Tibial artery (tissue), 4 donors: ENCODE measurements around the gene METTL21C.

Experiments used
- DNase-seq, 2 donors: peaks; one replicate each; pipeline ENCODE4 v3.0.0-alpha.2; 2019
- H3K27ac ChIP-seq, 2 donors: fragments of 200-600 bp; sonication (generic) in 1 of 2; 1 replicate in 1 of 2; 2 replicates in 1 of 2; pipeline ENCODE4 v1.5.1; 2018 to 2019; ENCODE audit warnings: mild to moderate bottlenecking in 1 of 2
- H3K27me3 ChIP-seq, 2 donors: fragments of 200-600 bp; sonication (generic) in 1 of 2; one replicate each; pipeline versions ENCODE4 v1.5.1 to v1.6.0; 2016 to 2019
- H3K36me3 ChIP-seq, 3 donors: fragments of 200-600 bp; sonication (generic) in 2 of 3; one replicate each; pipeline ENCODE4 v1.5.1; 2016 to 2019; ENCODE audit warnings: mild to moderate bottlenecking in 2 of 3
- H3K4me1 ChIP-seq, 4 donors: fragments of 200-600 bp; sonication (generic) in 2 of 4; 1 replicate in 3 of 4; 2 replicates in 1 of 4; pipeline ENCODE4 v1.5.1; 2016 to 2019
- H3K4me3 ChIP-seq, 2 donors: fragments of 200-600 bp; sonication (generic) in 1 of 2; 1 replicate in 1 of 2; 2 replicates in 1 of 2; pipeline ENCODE4 v1.5.1; 2018 to 2019; ENCODE audit warnings: mild to moderate bottlenecking in 2 of 2
- H3K9me3 ChIP-seq, 3 donors: fragments of 200-600 bp; sonication (generic) in 1 of 3; one replicate each; pipeline ENCODE4 v1.5.1; 2016 to 2019
- intact Hi-C: fragments of 100-400 bp; cut with DNase I; formaldehyde crosslinking; loops from one replicate; pipeline ENCODE4 v1.15.0; 2023; ENCODE audit warnings: low total_unique reads
- TF ChIP-seq, protein P1 (sequence below), 2 experiments: fragments of 200-600 bp in 1 of 2; fragments of 450-650 bp in 1 of 2; IDR thresholded peaks; one replicate each; pipeline ENCODE4 v1.5.1; 2017 to 2019; ENCODE audit warnings: antibody characterized with exemption in 2 of 2, mild to moderate bottlenecking in 1 of 2, moderate library complexity in 1 of 2

Gene METTL21C

DNA sequence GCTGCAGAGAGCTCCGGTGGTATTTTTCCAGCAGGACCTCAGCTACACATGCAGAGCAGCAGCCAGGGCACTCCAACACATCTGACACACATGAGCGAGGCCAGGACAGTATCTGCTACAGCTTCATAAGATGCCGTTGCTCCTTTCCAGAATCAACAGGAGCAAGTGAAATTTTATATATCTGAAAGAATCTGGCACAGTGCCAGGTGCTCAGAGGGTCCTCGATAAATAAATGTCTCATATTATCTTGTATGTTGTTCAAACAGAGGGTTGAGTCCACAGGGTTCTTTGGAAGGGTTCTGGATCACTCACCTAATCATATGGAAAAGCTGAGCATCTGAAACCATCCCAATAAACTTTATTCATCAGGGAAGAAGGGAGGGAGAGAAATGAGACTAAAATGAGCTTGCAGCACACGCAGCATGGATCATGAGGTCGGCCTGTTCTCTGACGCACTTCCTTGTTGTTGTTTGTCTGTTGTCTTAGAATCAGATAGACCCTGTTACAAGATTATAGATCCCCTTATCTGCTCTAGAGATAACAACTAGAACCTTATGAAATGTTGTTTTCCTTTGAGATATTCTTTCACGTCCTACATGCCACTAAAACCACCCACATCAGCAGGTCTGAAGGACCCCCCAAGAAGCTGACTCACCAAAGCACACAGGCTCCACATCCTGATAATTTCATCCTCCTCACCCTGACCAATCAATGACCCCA, 3.2 kb upstream of the METTL21C start:
- Histone ChIP-seq H3K4me3 (no peak overlapping the region), H3K9me3 (peaks cover 0 to 3% (median 0%) of the 10 kb centered on the region in 3 donors), H3K36me3 (no peaks in the 10 kb centered on the region), H3K27me3 (peaks cover 0 to 4% of the 10 kb centered on the region in 2 donors), H3K27ac (no peak overlapping the region), H3K4me1 (peaks cover 0 to 14% (median 0%) of the 10 kb centered on the region in 4 donors)
- intact Hi-C loops, result no loop called here
- TF ChIP-seq, protein P1, sequence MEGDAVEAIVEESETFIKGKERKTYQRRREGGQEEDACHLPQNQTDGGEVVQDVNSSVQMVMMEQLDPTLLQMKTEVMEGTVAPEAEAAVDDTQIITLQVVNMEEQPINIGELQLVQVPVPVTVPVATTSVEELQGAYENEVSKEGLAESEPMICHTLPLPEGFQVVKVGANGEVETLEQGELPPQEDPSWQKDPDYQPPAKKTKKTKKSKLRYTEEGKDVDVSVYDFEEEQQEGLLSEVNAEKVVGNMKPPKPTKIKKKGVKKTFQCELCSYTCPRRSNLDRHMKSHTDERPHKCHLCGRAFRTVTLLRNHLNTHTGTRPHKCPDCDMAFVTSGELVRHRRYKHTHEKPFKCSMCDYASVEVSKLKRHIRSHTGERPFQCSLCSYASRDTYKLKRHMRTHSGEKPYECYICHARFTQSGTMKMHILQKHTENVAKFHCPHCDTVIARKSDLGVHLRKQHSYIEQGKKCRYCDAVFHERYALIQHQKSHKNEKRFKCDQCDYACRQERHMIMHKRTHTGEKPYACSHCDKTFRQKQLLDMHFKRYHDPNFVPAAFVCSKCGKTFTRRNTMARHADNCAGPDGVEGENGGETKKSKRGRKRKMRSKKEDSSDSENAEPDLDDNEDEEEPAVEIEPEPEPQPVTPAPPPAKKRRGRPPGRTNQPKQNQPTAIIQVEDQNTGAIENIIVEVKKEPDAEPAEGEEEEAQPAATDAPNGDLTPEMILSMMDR (IDR thresholded peaks at IDR 0.05), result no peak
- no peak for DNase-seq

DNA sequence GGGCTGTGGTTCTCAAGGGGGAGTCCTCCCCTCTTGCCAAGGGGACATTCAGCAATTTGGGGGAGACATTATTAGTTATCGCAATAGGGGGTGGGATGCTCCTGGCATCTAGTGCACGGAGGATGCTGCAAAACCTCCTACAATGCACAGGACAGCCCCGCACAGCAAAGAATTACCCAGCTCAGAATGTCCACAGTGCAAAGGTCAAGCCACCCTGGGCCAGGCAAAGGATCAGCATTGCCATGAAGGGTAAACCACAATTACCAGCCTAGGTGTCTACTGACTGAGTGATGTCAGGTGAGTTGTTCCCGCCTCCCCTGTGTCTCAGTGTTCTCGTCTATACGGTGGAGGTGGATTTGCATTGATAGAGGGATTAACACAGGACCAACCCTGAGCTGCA, 2.4 kb upstream of the METTL21C start:
- peaks cover 0 to 14% (median 0%) of the 10 kb centered on the region in 4 donors for H3K4me1 ChIP-seq
- no peak overlapping the region for H3K4me3 ChIP-seq
- TF ChIP-seq, protein P1 (IDR thresholded peaks at IDR 0.05), result no peak
- H3K27ac ChIP-seq, result no peak overlapping the region
- intact Hi-C loops, result no loop called here
- no peaks in the 10 kb centered on the region for H3K36me3 ChIP-seq
- DNase-seq, result no peak
- H3K9me3 ChIP-seq, result peaks cover 0 to 3% (median 0%) of the 10 kb centered on the region in 3 donors
- H3K27me3 ChIP-seq, result peaks cover 0 to 11% of the 10 kb centered on the region in 2 donors

DNA sequence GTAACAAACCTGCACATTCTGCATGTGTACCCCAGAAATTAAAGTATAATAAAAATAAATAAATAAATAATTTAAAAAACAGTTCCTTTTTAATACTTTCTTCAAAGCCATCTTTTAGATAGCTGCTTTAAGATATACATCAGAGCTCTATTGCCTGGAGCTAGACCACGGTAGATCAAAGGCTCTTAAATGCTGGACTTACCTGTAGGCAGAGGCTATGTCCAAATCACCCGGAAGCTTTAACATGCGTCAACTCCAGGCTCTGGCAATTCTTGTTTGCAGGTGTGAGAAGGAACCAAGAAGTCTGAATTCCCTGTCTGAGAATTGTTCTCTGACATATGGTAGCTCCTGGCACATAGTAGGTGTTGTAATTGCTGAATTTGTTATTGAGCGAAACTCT, 1.6 kb upstream of the METTL21C start:
- Histone ChIP-seq H3K9me3 (peaks cover 0 to 3% (median 0%) of the 10 kb centered on the region in 3 donors), H3K36me3 (no peaks in the 10 kb centered on the region), H3K4me1 (peaks cover 0 to 14% (median 0%) of the 10 kb centered on the region in 4 donors), H3K27ac (no peak overlapping the region), H3K27me3 (peaks cover 0 to 19% of the 10 kb centered on the region in 2 donors), H3K4me3 (no peak overlapping the region)
- no peak for DNase-seq
- TF ChIP-seq, protein P1 (IDR thresholded peaks at IDR 0.05), result no peak
- intact Hi-C loops, result no loop called here

DNA sequence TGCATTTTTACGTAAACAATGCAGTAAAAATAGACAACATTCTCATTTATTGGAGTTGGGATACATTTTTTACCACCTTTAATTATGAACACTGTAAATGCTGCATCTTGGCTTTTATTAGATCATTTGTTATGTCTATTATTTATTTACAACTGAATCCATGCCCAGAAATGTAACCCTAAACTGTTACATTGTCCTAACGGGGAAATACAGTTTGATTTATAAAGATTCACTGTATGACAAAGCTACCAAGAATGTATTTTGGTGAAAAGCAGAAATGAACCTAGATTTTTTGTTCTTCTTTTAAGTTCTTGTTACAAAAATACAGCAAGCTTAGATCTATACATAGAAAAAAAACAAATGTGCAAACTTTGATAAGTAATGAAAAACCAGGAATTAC, 1.1 kb downstream of the METTL21C start:
- TF ChIP-seq, protein P1 (IDR thresholded peaks at IDR 0.05), result no peak
- Histone ChIP-seq H3K9me3 (peaks cover 0 to 3% (median 0%) of the 10 kb centered on the region in 3 donors), H3K27ac (no peak overlapping the region), H3K4me3 (no peak overlapping the region), H3K36me3 (no peaks in the 10 kb centered on the region), H3K27me3 (peaks cover 0 to 41% of the 10 kb centered on the region in 2 donors), H3K4me1 (no peaks in the 10 kb centered on the region)
- intact Hi-C loops, result no loop called here
- no peak for DNase-seq

DNA sequence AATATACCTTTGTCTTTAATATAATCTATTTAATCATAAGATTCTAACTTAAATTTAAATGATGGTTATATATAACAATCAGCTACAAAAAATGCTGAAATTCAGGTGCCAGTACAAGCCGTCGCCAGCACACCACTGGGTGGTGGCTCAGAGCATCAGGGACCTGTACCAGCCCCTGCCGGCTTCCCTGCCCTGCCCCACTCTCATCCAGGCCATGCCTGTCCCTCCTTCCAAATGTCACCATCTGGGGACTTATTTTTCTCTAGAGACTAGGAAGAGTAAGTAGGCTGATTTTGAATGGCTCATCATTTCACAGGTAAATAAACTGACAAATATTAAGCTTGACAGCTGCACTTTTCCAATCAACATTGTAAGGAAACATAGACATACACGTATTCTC, 1.6 kb downstream of the METTL21C start:
- intact Hi-C loops, result no loop called here
- Histone ChIP-seq H3K9me3 (no peaks in the 10 kb centered on the region), H3K36me3 (no peaks in the 10 kb centered on the region), H3K4me3 (no peak overlapping the region), H3K4me1 (no peaks in the 10 kb centered on the region), H3K27me3 (peaks cover 0 to 44% of the 10 kb centered on the region in 2 donors), H3K27ac (no peak overlapping the region)
- TF ChIP-seq, protein P1 (IDR thresholded peaks at IDR 0.05), result no peak
- no peak for DNase-seq
